C4-2B (cell line): ENCODE results near the gene LRMDA.

Source experiments
- H3K27ac ChIP-seq: fragments of 450-650 bp; 2 replicates; pipeline ENCODE4 v1.5.1; 2017
- ZFX ChIP-seq: fragments of 450-650 bp; IDR thresholded peaks from 2 replicates; pipeline ENCODE4 v1.6.1; 2017
- TF ChIP-seq, protein P1 (sequence below): fragments of 450-650 bp; conservative IDR thresholded peaks from 2 replicates; pipeline ENCODE4 v1.5.1; 2017; ENCODE audit warnings: mild to moderate bottlenecking

The LRMDA gene

DNA sequence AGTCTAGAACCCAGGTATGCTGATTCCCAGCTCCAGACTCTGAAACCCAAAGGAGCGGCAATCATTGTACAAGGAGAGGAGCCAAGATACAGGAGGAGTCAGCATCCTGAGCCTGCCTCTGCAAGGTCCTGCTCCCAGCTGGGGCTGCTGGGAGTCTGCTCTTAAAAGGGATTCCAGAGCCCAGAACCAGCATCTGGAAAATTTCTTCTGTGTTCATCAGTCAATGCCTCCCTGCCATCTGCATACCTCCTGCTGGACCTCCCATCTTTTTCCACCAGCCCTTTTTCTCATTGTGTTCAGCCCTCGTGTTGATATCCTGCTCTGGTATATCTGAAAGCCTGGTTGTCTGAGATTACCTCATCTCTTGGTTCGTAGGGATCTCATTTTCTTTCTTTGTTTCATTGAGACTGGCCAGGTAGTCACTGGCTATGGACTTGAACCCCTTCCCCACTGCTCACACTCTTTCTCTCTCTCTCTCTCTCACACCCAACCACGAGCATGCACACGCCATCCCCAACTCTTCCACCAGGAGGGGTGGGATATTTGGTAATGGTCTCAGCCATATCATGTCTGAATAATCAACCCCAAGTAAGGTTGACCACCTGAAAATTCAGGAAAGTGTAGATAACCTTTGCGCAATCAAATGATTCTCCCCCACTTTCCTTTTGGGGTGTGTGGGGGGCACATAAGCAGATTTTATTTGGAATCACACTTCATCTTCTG is 608.8 kb downstream of the LRMDA start:
- no peak for TF ChIP-seq ZFX
- TF ChIP-seq, protein P1, sequence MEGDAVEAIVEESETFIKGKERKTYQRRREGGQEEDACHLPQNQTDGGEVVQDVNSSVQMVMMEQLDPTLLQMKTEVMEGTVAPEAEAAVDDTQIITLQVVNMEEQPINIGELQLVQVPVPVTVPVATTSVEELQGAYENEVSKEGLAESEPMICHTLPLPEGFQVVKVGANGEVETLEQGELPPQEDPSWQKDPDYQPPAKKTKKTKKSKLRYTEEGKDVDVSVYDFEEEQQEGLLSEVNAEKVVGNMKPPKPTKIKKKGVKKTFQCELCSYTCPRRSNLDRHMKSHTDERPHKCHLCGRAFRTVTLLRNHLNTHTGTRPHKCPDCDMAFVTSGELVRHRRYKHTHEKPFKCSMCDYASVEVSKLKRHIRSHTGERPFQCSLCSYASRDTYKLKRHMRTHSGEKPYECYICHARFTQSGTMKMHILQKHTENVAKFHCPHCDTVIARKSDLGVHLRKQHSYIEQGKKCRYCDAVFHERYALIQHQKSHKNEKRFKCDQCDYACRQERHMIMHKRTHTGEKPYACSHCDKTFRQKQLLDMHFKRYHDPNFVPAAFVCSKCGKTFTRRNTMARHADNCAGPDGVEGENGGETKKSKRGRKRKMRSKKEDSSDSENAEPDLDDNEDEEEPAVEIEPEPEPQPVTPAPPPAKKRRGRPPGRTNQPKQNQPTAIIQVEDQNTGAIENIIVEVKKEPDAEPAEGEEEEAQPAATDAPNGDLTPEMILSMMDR: peak; percentile 14; the same call in 1 of the 2 replicates
- no peak overlapping the region for H3K27ac ChIP-seq

DNA sequence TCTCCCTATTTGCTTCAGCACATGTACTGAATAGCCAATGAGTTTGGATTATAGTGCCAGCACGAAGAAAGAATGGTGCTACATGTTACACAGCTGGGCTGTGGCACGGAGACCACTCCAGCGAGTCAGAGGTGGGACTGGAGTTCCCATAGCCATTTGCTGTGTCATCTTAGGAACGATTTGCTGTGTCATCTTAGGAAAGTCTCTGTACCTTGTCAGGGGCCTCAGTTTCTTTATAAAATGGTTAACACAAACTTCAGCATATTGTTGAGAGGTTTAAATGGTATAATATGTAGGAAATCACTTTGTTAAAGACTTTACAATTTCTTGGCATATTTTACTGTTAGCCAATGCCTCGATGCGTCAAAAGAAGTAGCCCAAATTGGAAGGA is 609.4 kb downstream of the LRMDA start:
- no peak overlapping the region for H3K27ac ChIP-seq
- TF ChIP-seq, protein P1: peak; percentile 3; the same call in 1 of the 2 replicates
- TF ChIP-seq ZFX: no peak

DNA sequence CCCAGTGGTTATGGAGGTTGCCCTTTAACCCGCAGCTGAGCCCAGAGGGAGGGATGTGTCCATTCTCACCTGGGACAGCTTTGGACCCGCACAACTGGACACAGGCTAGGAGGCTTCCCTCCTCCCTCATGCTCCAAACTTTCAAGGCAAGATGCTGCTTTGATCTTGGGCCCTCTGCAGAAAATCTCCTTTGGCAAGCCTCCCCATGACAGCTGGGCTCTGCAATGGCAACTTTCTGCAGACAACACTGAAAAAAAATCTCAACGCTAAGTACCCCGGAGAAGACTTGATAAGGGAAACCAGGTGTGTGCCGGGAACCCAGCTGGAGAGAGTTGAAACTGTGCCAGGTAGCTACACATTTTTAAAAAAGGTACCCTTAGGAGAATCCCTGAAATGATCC is 610.1 kb downstream of the LRMDA start:
- H3K27ac ChIP-seq: no peak overlapping the region
- no peak for TF ChIP-seq ZFX
- TF ChIP-seq, protein P1: no peak

DNA sequence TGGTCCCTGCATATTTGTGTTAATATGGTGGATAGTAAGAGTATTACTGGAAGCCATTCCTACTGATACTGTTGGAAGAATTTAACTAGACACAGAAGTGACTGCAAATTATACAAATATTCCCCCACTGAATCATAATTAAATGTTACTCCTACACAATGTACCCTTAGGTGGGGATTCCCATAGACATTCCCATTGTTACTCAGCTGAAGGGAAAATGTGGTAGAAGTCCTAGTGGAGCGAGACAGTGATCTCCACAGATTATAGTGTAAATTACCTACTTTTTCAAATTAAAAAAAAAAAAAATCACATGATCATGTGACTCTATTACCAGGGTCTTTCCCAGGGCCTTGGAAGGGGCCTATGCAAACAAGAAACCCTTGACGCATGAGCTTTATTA is 611.8 kb downstream of the LRMDA start:
- no peak for TF ChIP-seq ZFX
- TF ChIP-seq, protein P1: no peak
- H3K27ac ChIP-seq: no peak overlapping the region

DNA sequence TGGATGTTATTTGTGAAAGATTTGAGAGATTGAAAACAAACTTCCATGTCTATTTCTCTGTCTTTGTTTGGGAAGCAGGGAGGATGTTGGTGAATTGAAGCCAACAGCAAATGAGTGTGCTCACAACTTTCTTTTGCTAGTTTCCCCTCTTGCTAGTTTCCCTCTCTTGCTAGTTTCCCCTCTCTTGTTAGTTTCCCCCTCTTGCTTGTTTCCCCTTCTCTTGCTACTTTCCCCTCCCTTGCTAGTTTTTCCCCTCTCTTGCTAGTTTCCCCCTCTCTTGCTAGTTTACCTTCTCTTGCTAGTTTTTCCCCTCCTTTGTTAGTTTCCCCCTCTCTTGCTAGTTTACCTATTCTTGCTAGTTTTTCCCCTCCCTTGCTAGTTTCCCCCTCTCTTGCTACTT is 613.3 kb downstream of the LRMDA start:
- TF ChIP-seq, protein P1: no peak
- no peak overlapping the region for H3K27ac ChIP-seq

DNA sequence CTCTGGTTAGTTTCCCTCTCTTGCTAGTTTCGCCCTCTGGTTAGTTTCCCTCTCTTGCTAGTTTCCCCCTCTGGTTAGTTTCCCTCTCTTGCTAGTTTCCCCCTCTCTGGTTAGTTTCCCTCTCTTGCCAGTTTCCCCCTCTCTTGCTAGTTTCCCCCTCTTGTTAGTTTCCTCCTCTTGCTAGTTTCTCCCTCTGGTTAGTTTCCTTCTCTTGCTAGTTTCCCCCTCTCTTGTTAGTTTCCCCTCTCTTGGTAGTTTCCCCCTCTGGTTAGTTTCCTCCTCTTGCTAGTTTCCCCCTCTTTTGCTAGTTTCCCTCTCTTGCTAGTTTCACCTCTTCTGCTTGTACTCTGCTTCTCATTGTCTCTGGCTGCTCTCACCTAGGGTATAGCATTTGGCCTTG is 613.8 kb downstream of the LRMDA start:
- H3K27ac ChIP-seq: no peak overlapping the region
- TF ChIP-seq, protein P1: no peak
- TF ChIP-seq ZFX: no peak

DNA sequence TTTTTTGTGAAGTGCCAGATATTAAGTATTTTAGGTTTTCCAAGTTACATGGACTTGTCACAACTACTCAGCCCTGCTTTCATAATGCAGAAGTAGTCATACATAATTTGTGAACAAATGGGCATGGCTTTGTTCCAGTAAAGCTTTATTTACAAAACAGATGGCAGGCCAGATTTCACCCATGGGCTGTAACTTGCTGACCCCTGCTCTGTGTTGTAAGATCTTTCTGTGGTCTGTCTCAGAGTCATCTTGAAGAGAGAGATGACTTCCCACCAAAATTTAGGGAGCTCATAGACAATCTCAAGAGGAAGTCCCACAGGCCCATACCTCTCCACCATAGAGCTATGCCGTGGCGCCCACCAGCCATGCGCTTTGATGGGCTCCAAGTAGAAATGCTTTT is 616.1 kb downstream of the LRMDA start:
- TF ChIP-seq ZFX: no peak
- TF ChIP-seq, protein P1: no peak

More for the DNA sequence above, 616.1 kb downstream of the LRMDA start:
- no peak overlapping the region for H3K27ac ChIP-seq
